Kasumi-1 (cell line): ENCODE results near the gene SRCIN1.
"Not testable (repeated sequence)": the region's sequence is repeated elsewhere in the genome, so short reads cannot be mapped to it uniquely, and the experiment has no call there.

Source experiments
- DNase-seq, 2 experiments: peaks; one replicate each; lab custom pipeline; 2025; lab: John Stamatoyannopoulos, UW

The SRCIN1 gene, protein sequence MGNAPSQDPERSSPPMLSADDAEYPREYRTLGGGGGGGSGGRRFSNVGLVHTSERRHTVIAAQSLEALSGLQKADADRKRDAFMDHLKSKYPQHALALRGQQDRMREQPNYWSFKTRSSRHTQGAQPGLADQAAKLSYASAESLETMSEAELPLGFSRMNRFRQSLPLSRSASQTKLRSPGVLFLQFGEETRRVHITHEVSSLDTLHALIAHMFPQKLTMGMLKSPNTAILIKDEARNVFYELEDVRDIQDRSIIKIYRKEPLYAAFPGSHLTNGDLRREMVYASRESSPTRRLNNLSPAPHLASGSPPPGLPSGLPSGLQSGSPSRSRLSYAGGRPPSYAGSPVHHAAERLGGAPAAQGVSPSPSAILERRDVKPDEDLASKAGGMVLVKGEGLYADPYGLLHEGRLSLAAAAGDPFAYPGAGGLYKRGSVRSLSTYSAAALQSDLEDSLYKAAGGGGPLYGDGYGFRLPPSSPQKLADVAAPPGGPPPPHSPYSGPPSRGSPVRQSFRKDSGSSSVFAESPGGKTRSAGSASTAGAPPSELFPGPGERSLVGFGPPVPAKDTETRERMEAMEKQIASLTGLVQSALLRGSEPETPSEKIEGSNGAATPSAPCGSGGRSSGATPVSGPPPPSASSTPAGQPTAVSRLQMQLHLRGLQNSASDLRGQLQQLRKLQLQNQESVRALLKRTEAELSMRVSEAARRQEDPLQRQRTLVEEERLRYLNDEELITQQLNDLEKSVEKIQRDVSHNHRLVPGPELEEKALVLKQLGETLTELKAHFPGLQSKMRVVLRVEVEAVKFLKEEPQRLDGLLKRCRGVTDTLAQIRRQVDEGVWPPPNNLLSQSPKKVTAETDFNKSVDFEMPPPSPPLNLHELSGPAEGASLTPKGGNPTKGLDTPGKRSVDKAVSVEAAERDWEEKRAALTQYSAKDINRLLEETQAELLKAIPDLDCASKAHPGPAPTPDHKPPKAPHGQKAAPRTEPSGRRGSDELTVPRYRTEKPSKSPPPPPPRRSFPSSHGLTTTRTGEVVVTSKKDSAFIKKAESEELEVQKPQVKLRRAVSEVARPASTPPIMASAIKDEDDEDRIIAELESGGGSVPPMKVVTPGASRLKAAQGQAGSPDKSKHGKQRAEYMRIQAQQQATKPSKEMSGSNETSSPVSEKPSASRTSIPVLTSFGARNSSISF

DNA sequence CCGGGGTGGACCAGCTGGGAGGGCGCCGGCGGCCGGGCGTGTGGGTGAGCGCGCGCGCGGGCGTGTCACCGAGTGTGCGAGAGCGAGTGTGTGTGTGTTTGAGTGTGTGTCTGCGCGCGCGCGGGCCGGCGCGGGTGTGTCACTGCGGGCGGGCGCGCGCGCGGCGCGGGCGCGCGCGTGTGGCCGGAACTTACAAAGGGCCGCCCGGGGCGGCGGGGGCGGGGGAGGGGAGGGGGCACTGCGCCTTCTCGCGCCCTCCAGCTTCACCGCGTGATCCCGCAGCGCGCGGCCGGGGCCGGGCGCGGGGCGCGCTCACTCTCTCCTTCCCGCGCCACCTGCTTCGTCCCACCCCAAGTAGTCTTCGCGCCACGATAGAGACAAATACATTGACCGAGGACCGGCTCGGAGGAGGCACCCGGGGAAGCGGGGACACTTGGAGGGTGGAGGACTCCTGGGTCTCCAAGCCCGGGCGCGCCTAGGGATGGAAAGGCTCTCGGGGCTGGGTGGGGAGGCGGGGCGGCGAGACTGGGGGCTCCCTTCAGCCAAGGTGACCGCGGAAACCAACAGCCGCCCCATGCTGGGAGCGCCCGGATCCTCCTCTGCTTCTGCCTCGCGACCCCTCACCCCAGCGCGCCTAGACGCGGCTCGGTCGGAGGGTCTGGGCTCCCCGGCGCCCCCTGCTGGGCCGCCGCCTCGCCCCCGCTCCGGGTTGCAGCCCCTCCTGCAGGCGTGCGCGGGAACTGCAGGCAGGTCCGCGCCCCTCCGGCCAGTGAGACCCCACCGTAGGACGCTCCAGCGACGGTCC lies at the start of gene SRCIN1:
Gene SRCIN1 (minus strand): TSS at position 112 of the 805 bp plus-strand sequence. CDS start 247 bp downstream, outside the sequence.
- DNase-seq: peak in 1 of 2 experiments; percentile 27

- DNase-seq: no peak
These were observed 49.0 kb upstream of the SRCIN1 start for GRCh38 chr17:38654411-38655398.

- no peak for DNase-seq
These were observed 47.9 kb upstream of the SRCIN1 start for GRCh38 chr17:38653679-38654078.

DNA sequence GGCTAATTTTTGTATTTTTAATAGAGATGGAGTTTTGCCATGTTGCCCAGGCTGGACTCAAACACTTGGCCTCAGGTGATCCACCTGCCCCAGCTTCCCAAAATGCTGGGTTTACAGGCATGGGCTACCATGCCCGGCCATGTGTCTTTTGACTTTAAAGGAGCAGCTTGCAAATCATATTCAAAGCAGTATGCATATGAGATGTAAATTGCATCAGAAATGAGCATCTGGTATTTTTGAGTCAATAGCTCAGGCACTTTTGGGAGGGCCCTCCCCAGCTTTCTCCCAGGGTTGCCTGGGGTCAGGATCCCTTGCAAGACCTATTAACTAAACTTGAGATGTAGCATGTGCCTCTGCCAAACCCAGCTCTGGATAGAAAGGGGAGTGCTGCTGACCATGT lies 47.5 kb upstream of the SRCIN1 start:
- no peak for DNase-seq

DNA sequence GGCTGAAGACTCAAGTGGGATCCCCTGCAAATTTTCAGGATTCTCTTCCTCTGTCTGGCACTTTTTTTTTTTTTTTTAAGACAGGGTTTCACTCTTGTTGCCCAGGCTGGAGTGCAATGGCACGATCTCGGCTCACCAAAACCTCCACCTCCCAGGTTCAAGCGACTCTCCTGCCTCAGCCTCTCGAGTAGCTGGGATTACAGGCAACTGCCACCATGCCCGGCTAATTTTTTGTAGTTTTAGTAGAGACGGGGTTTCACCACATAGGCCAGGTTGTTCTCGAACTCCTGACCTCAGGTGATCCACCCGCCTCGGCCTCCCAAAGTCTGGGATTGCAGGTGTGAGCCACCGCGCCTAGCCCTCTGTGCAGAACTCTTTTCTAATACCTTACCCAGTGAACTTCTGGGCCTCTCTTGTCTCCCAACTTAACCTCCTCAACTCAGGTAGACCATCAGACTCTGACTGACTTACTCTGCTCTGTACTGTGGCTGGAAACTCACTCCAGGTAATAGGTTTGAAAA lies 45.0 kb upstream of the SRCIN1 start:
- not testable (repeated sequence) for DNase-seq

- DNase-seq: no peak
These were observed 32.2 kb upstream of the SRCIN1 start for GRCh38 chr17:38637951-38638350.

DNA sequence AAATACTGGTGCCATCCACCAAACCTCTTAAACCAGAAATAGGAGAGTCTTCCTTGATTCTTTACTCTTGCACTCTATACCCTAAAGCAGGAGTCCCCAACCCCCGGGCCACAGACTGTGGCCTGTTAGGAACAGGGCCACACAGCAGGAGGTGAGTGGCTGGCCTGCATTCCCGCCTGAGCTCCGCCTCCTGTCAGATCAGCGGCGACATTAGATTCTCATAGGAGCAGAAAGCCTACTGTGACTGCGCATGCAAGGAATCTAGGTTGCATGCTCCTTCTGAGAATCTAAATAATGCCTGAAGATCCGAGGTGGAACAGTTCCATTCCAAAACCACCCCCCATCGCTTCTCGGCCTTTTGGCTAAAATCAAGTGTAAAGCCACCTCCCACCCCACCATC lies 30.3 kb upstream of the SRCIN1 start:
- DNase-seq: no peak

GRCh38 chr17:38632334-38632733 lies 26.6 kb upstream of the SRCIN1 start:
- no peak for DNase-seq

GRCh38 chr17:38628441-38628840 lies 22.7 kb upstream of the SRCIN1 start:
- DNase-seq: no peak

GRCh38 chr17:38627957-38628356 lies 22.2 kb upstream of the SRCIN1 start:
- DNase-seq: no peak

DNA sequence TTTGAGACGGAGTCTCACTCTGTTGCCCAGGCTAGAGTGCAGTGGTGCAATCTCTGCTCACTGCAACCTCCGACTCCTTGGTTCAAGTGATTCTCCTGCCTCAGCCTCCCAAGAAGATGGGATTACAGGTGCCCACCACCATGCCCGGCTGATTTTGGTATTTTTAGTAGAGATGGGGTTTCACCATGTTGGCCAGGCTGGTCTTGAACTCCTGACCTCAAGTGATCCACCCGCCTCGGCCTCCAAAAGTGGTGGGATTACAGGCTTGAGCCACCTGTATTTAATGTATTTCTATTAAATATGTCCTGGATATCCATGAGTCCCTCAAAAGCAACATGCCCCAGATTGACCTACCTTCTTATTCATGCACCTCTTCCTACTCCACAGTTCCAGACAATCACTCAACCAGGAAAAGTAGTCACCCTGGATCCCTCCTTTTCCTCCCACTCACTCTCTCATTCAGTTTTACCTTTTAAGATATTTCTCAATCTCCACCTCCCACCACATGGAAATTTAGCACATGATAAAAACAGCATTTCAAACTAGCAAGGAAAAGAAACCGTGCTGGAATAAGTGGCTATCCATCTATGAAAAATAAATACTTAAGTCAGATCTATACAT lies 21.0 kb upstream of the SRCIN1 start:
- not testable (repeated sequence) for DNase-seq

DNA sequence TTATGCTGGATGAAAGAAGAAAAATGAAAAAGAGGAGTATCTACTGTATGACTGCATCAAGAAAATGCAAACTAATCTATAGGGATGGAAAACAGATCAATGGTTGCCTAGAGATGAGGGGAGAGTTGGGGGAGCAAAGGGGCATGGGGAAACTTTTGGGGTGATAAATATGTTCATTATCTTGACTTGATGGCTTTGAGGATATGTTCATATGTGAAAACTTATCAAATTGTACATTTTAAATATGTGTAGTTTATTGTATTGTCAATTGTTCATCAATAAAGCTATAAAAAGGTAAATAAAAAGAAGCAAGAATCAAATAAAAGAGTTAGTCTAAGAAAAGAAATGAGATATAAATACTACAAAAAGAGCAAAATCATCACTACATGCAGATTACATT lies 19.7 kb upstream of the SRCIN1 start:
- DNase-seq: no peak

DNA sequence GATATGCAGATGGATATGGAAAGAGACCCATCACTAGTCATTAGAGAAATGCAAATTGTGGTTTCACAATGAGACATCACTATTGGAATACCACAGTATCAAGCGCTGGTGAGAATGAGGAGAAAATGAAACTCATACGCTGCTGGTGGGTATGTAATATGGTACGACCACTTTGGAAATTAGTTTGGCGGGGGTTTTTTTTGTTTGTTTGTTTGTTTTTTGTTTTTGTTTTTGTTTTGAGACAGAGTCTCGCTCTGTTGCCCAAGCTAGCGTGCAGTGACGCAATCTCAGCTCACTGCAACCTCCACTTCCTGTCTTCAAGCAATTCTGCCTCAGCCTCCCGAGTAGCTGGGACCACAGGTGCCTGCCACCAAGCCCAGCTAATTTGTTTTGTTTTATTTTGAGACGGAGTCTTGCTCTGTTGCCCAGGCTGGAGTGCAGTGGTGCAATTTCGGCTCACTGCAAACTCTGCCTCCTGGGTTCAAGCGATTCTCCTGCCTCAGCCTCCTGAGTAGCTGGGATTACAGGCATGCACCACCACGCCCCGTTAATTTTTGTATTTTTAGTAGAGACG lies 19.1 kb upstream of the SRCIN1 start:
- DNase-seq: not testable (repeated sequence)

- DNase-seq: no peak
These were observed 15.8 kb upstream of the SRCIN1 start for GRCh38 chr17:38621538-38621937.

DNA sequence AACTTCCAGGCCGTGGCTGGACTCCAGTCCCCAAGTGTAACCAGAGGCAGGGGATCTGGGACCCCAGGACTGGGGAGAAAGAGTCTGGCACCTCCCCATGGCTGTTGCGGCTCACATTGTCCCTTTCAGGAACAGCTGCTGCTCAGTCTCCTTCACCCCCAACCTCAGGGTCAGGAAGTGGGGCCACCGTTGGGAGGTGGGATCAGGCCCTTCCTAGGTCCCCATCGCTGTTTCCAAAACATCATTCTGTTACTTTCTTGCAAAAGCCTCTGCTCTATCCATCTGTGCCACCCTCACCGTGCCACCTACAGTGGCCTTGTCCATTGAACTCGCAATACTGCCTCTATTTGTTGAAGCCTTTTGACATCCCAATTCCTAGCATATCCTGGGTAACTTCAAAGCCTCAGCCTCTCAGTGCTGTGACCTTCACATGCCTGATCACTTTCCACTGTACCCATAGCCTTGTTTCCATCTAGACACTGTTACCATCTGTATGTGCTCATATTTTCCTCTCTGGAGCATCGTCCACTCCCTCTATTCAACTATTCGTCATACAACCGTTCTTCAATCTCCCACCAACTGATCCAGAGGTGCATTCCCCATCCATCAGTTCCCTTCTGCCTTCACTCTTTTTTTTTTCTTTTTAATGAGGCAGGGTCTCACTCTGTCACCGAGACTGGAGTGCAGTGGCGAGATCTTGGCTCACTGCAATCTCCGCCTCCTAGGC lies 15.0 kb upstream of the SRCIN1 start:
- DNase-seq: no peak

GRCh38 chr17:38619937-38620550 lies 14.3 kb upstream of the SRCIN1 start:
- no peak for DNase-seq

DNA sequence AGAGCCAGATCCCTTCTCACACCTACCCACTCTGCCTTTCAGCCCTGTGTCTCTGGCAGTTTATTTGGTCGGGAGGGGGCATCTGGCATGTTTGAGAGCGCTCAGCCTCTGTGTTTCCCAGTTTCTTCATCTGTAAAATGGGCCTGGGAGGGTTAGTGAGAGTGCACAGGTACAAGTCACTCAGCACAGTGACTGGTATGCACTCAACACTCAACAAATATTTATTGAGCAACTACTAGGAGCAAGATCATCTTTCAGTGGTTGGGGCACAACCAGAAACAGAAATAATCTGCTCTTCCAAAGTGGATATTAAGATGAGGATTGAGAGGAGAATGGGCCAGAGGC lies 13.7 kb upstream of the SRCIN1 start:
- no peak for DNase-seq
